Thoracic aorta (tissue), 2 donors: ENCODE data around the gene ZSCAN5B. TPM values are rescaled to one million over a fixed set of nuclear protein-coding genes. Genes with fewer than 3 reads are reported as not detected.
"Not testable (repeated sequence)": the region's sequence is repeated elsewhere in the genome, so short reads cannot be mapped to it uniquely, and the experiment has no call there.

Experiments used
- ATAC-seq: fragments of 150-250 bp; one replicate; pipeline ENCODE4 v1.8.0; 2017; ENCODE audit warnings: low read depth; ENCODE audit not compliant: insufficient number of reproducible peaks, low FRiP score
- DNase-seq: peaks from one replicate; pipeline ENCODE4 v3.0.0-alpha.2; 2020; ENCODE audit warnings: low spot score
- H3K27ac ChIP-seq, 2 donors: fragments of 200-600 bp; sonication (generic); 1 replicate in 1 of 2; 2 replicates in 1 of 2; pipeline ENCODE4 v1.5.1; 2016; ENCODE audit warnings: mild to moderate bottlenecking in 2 of 2, moderate library complexity in 2 of 2
- H3K27me3 ChIP-seq: fragments of 200-600 bp; sonication (generic); replicated peaks from 2 replicates; pipeline ENCODE4 v1.6.0; 2016; ENCODE audit warnings: mild to moderate bottlenecking; ENCODE audit not compliant: insufficient read depth
- H3K36me3 ChIP-seq: fragments of 200-600 bp; sonication (generic); one replicate; pipeline ENCODE4 v1.5.1; 2016
- H3K4me1 ChIP-seq, 2 donors: fragments of 200-600 bp; sonication (generic); 1 replicate in 1 of 2; 2 replicates in 1 of 2; pipeline versions ENCODE4 v1.5.1 to v1.6.0; 2016; ENCODE audit warnings: low read depth in 2 of 2, mild to moderate bottlenecking in 1 of 2; ENCODE audit not compliant: control insufficient read depth in 1 of 2
- H3K4me3 ChIP-seq: fragments of 200-600 bp; sonication (generic); 2 replicates; pipeline ENCODE4 v1.5.1; 2016; ENCODE audit warnings: mild to moderate bottlenecking
- H3K9me3 ChIP-seq: fragments of 200-600 bp; sonication (generic); 2 replicates; pipeline ENCODE4 v1.5.1; 2016
- CTCF ChIP-seq: fragments of 200-600 bp; sonication (generic); IDR thresholded peaks from one replicate; pipeline ENCODE4 v1.5.1; 2019; ENCODE audit warnings: antibody characterized with exemption
- total RNA-seq, 2 donors: library from RNA; depleted of rRNA; stranded (reverse); fragments of >200 nt; gene quantifications; one replicate each; pipeline versions ENCODE4 v1.1.0 to v1.2.3, GENCODE V29; 2016

Gene ZSCAN5B
- total RNA-seq, 2 donors from 2014 or later, result not detected

- Histone ChIP-seq H3K4me3 (no peak overlapping the region), H3K9me3 (no peaks in the 10 kb centered on the region), H3K27ac (no peak overlapping the region), H3K36me3 (no peaks in the 10 kb centered on the region), H3K27me3 (no peaks in the 10 kb centered on the region), H3K4me1 (no peaks in the 10 kb centered on the region)
- no peak for TF ChIP-seq CTCF
- DNase-seq, result no peak
- no peak for ATAC-seq
Measured at GRCh38 chr19:56189785-56190184, 7.8 kb downstream of the ZSCAN5B start.

DNA sequence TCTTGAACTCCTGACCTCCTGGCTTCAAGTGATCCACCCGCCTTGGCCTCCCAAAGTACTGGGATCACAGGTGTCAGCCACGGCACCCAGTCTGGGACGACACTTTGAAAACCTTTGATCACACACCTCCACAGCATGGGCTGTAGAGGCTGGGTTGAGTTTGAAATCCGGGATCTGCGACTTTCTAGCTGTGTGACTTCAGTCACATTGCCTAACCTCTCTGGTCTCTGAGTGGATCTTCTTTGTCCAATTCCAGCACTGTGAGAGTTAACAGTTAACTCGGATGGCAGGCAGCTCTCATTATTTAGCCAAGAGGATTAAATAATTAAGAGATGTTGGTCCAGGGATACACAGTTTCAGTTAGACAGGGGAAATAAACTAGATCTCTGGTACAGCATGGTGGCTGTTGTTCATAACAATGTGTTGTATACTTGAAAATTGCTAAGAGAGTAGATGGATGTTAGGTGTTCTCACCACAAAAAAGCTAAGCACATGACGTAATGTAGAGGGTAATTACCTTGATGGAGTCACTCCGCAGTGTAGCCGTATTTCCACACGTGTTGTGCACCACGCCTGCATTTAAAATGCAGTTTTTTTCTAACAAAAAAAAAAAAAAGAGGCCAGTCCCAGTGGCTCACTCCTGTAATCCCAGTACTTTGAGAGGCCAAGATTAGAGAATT, 19.9 kb downstream of the ZSCAN5B start:
- no peak for TF ChIP-seq CTCF

GRCh38 chr19:56176881-56177280, 20.7 kb downstream of the ZSCAN5B start:
- H3K4me1 ChIP-seq, result no peaks in the 10 kb centered on the region

More for the DNA sequence above, 19.9 kb downstream of the ZSCAN5B start:
- Histone ChIP-seq H3K4me1 (no peaks in the 10 kb centered on the region), H3K27me3 (no peaks in the 10 kb centered on the region), H3K9me3 (no peaks in the 10 kb centered on the region), H3K4me3 (no peak overlapping the region), H3K27ac (no peak overlapping the region), H3K36me3 (no peaks in the 10 kb centered on the region)
- ATAC-seq, result no peak
- no peak for DNase-seq

GRCh38 chr19:56176310-56176709, 21.3 kb downstream of the ZSCAN5B start:
- not testable (repeated sequence) for H3K27ac ChIP-seq, H3K9me3 ChIP-seq, ATAC-seq, H3K4me1 ChIP-seq, DNase-seq, H3K4me3 ChIP-seq, H3K27me3 ChIP-seq, H3K36me3 ChIP-seq

More at GRCh38 chr19:56176881-56177280, 20.7 kb downstream of the ZSCAN5B start:
- DNase-seq, result no peak
- H3K27ac ChIP-seq, result no peak overlapping the region
- H3K4me3 ChIP-seq, result no peak overlapping the region
- no peak for ATAC-seq
- no peaks in the 10 kb centered on the region for H3K9me3 ChIP-seq
- TF ChIP-seq CTCF, result no peak
- H3K36me3 ChIP-seq, result no peaks in the 10 kb centered on the region
- H3K27me3 ChIP-seq, result no peaks in the 10 kb centered on the region

- not testable (repeated sequence) for H3K27ac ChIP-seq, ATAC-seq, H3K4me1 ChIP-seq, H3K36me3 ChIP-seq, DNase-seq, H3K9me3 ChIP-seq, H3K27me3 ChIP-seq, H3K4me3 ChIP-seq
Measured at GRCh38 chr19:56175861-56176307, 21.7 kb downstream of the ZSCAN5B start, which contains the start of gene GALP. GALP (plus strand) TSS chr19:56176008; CDS start chr19:56177109, 1,101 bp downstream.

- H3K4me3 ChIP-seq, result no peak overlapping the region
- no peaks in the 10 kb centered on the region for H3K4me1 ChIP-seq
- no peaks in the 10 kb centered on the region for H3K36me3 ChIP-seq
- DNase-seq (no peak), ATAC-seq (no peak)
- no peaks in the 10 kb centered on the region for H3K9me3 ChIP-seq
- H3K27me3 ChIP-seq, result no peaks in the 10 kb centered on the region
- TF ChIP-seq CTCF, result no peak
- no peak overlapping the region for H3K27ac ChIP-seq
Measured at GRCh38 chr19:56174550-56174949, 23.0 kb downstream of the ZSCAN5B start.
